Esophagus squamous epithelium (tissue), 5 donors: Measurements from ENCODE around the gene POGLUT2. TPM values are rescaled to one million over a fixed set of nuclear protein-coding genes. Genes with fewer than 3 reads are reported as not detected.
A peak's percentile ranks its signal among the peaks of the same experiment; 100 is the strongest.

Experiments used
- DNase-seq: peaks from one replicate; lab custom pipeline; 2025; lab: John Stamatoyannopoulos, UW
- H3K27ac ChIP-seq, 4 donors: fragments of 200-600 bp; sonication (generic); one replicate each; pipeline ENCODE4 v1.5.1; 2016 to 2019; ENCODE audit warnings: mild to moderate bottlenecking in 1 of 4
- H3K27me3 ChIP-seq, 4 donors: fragments of 200-600 bp; sonication (generic); 1 replicate in 3 of 4; 2 replicates in 1 of 4; pipeline versions ENCODE4 v1.5.1 to v1.6.0; 2017 to 2021; ENCODE audit warnings: antibody characterized with exemption in 1 of 4
- H3K36me3 ChIP-seq, 3 donors: fragments of 200-600 bp; sonication (generic); one replicate each; pipeline ENCODE4 v1.5.1; 2016 to 2019
- H3K4me1 ChIP-seq, 3 donors: fragments of 200-600 bp; sonication (generic); one replicate each; pipeline ENCODE4 v1.5.1; 2017 to 2019
- H3K4me3 ChIP-seq, 4 donors: fragments of 200-600 bp; sonication (generic); 1 replicate in 3 of 4; 2 replicates in 1 of 4; pipeline ENCODE4 v1.5.1; 2016 to 2019; ENCODE audit warnings: mild to moderate bottlenecking in 2 of 4, moderate library complexity in 1 of 4
- H3K9me3 ChIP-seq, 3 donors: fragments of 200-600 bp; sonication (generic); one replicate each; pipeline ENCODE4 v1.5.1; 2016 to 2019
- CTCF ChIP-seq, 6 experiments: fragments of 450-650 bp in 4 of 6; fragments of 200-600 bp in 2 of 6; sonication (generic) in 2 of 6; IDR thresholded peaks; one replicate each; pipeline ENCODE4 v1.5.1; 2016 to 2019; ENCODE audit warnings: antibody characterized with exemption in 6 of 6, mild to moderate bottlenecking in 4 of 6, moderate library complexity in 4 of 6
- POLR2A ChIP-seq, 4 donors: fragments of 450-650 bp; IDR thresholded peaks; one replicate each; pipeline ENCODE4 v1.6.1; 2017; ENCODE audit warnings: antibody characterized with exemption in 4 of 4, mild to moderate bottlenecking in 4 of 4, moderate library complexity in 3 of 4
- WGBS, 2 donors: methylation state at CpG; one replicate each; pipeline ENCODE4 v1.1.5; 2018; 5-methylcytosine and 5-hydroxymethylcytosine counted together
- intact Hi-C: fragments of 100-400 bp; cut with DNase I; formaldehyde crosslinking; loops from one replicate; pipeline ENCODE4 v1.15.0; 2022
- total RNA-seq, 4 donors: library from RNA; depleted of rRNA; stranded (reverse); fragments of >200 nt; gene quantifications; one replicate each; pipeline ENCODE4 v1.1.0, GENCODE V29; 2016
- donor health status: DM: yes; HTN: yes; CAD: no.

Gene POGLUT2
- total RNA-seq, 4 donors from 2014 or later: 0.50 to 3.2 (median 1.8) TPM

GRCh38 chr13:102830646-102831045 lies 31.9 kb upstream of the POGLUT2 start:
- Histone ChIP-seq H3K4me3 (no peak overlapping the region), H3K9me3 (no peaks in the 10 kb centered on the region), H3K36me3 (peaks cover 0 to 70% (median 0%) of the 10 kb centered on the region in 3 donors), H3K27ac (no peak overlapping the region), H3K4me1 (peaks cover 0 to 9% (median 0%) of the 10 kb centered on the region in 3 donors), H3K27me3 (no peaks in the 10 kb centered on the region)
- TF ChIP-seq CTCF (IDR thresholded peaks at IDR 0.05) (no peak), POLR2A (IDR thresholded peaks at IDR 0.05) (no peak)
- intact Hi-C loops: no loop called here
- DNase-seq: no peak
- WGBS, 2 donors: 43 to 45% methylated on average over 4 of the region's 4 CpGs

GRCh38 chr13:102825921-102826706 lies 27.3 kb upstream of the POGLUT2 start:
- H3K4me1 ChIP-seq: peaks cover 0 to 13% (median 0%) of the 10 kb centered on the region in 3 donors
- no peak overlapping the region for H3K4me3 ChIP-seq
- WGBS, 2 donors: 49 to 57% methylated on average over 8 of the region's 8 CpGs
- no peaks in the 10 kb centered on the region for H3K9me3 ChIP-seq
- no peak for DNase-seq
- intact Hi-C loops: no loop called here
- TF ChIP-seq POLR2A (IDR thresholded peaks at IDR 0.05) (no peak), CTCF (IDR thresholded peaks at IDR 0.05) (no peak)
- H3K36me3 ChIP-seq: peaks cover 3 to 73% (median 5%) of the 10 kb centered on the region in 3 donors
- peak overlapping the region in 1 of 4 donors; percentile 37 for H3K27ac ChIP-seq
- H3K27me3 ChIP-seq: no peaks in the 10 kb centered on the region

- Histone ChIP-seq H3K4me3 (no peak overlapping the region), H3K9me3 (no peaks in the 10 kb centered on the region), H3K27me3 (no peaks in the 10 kb centered on the region), H3K27ac (peak overlapping the region in 1 of 4 donors; percentile 37), H3K36me3 (peaks cover 5 to 78% (median 5%) of the 10 kb centered on the region in 3 donors), H3K4me1 (peaks cover 0 to 13% (median 0%) of the 10 kb centered on the region in 3 donors)
- TF ChIP-seq CTCF (IDR thresholded peaks at IDR 0.05) (no peak), POLR2A (IDR thresholded peaks at IDR 0.05) (no peak)
- 89 to 92% methylated on average over 4 of the region's 4 CpGs for WGBS, 2 donors
- intact Hi-C loops: no loop called here
- DNase-seq: no peak
Measured at GRCh38 chr13:102825400-102825799, 26.6 kb upstream of the POGLUT2 start.

GRCh38 chr13:102817907-102818306 lies 19.1 kb upstream of the POGLUT2 start:
- no peaks in the 10 kb centered on the region for H3K9me3 ChIP-seq
- H3K4me1 ChIP-seq: no peaks in the 10 kb centered on the region
- no peaks in the 10 kb centered on the region for H3K27me3 ChIP-seq
- H3K36me3 ChIP-seq: peaks cover 5 to 68% (median 6%) of the 10 kb centered on the region in 3 donors
- intact Hi-C loops: no loop called here
- H3K4me3 ChIP-seq: no peak overlapping the region
- TF ChIP-seq CTCF (IDR thresholded peaks at IDR 0.05) (no peak), POLR2A (IDR thresholded peaks at IDR 0.05) (no peak)
- no peak overlapping the region for H3K27ac ChIP-seq
- DNase-seq: no peak

- Histone ChIP-seq H3K4me3 (no peak overlapping the region), H3K9me3 (no peaks in the 10 kb centered on the region), H3K4me1 (no peaks in the 10 kb centered on the region), H3K27me3 (no peaks in the 10 kb centered on the region), H3K36me3 (peaks cover 4 to 62% (median 6%) of the 10 kb centered on the region in 3 donors), H3K27ac (no peak overlapping the region)
- WGBS, 2 donors: 100% methylated on average over 1 of the region's 1 CpG
- TF ChIP-seq POLR2A (IDR thresholded peaks at IDR 0.05): no peak
- TF ChIP-seq CTCF (IDR thresholded peaks at IDR 0.05): no peak
- intact Hi-C loops: no loop called here
- DNase-seq: no peak
Measured at GRCh38 chr13:102817241-102817640, 18.5 kb upstream of the POGLUT2 start.
